Measurements from ENCODE around the gene C15orf40. TPM values are rescaled to one million over a fixed set of nuclear protein-coding genes. Genes with fewer than 3 reads are reported as not detected.

The C15orf40 gene
- total and polyA plus RNA-seq, 9 of the 15 experiments (the other 6 are each of a cell fraction or from before 2014, with no cell fraction given) = 15.9 to 52.0 (median 27.0) TPM

GRCh38 chr15:83057002-83057401 lies 45.6 kb upstream of the C15orf40 start:
- Histone ChIP-seq H3K79me2 (ENCODE audit: control insufficient read depth, insufficient read depth, low read length) (peaks cover 61% of the 10 kb centered on the region), H3K27ac (ENCODE audit: extremely low read depth, low read depth, low read length) (no peak overlapping the region), H3K4me2 (ENCODE audit: insufficient read depth, low read length) (no peak overlapping the region), H3K4me1 (replicated peaks in 1 of 2; ENCODE audit: control insufficient read depth in 2 of 2, insufficient read depth in 2 of 2, low read length in 2 of 2) (peaks cover 0 to 6% of the 10 kb centered on the region in 2 experiments; a peak in 2 of 5 replicates), H3K9me1 (ENCODE audit: control insufficient read depth, insufficient read depth, low read length) (no peaks in the 10 kb centered on the region), H4K20me1 (replicated peaks; ENCODE audit: control insufficient read depth, insufficient read depth, low read length) (peaks cover 8% of the 10 kb centered on the region), H2AFZ (ENCODE audit: low read depth, low read length) (no peak overlapping the region), H3K4me3 (no peak overlapping the region), H3K9ac (ENCODE audit: insufficient read depth in 1 of 2, low read depth in 2 of 2, low read length in 2 of 2) (no peak overlapping the region), H3K36me3 (ENCODE audit: control insufficient read depth, insufficient read depth, low read length) (peaks cover 80% of the 10 kb centered on the region), H3K9me3 (replicated peaks; ENCODE audit: control insufficient read depth, insufficient read depth, low read depth, low read length) (no peaks in the 10 kb centered on the region), H3K27me3 (ENCODE audit: control insufficient read depth in 2 of 2, insufficient read depth in 2 of 2, low read length in 2 of 2) (no peaks in the 10 kb centered on the region)
- ATAC-seq = no peak
- ChIA-PET POLR2A (interaction anchor here (1.0 to 2.4 kb wide), 5 partner anchors 10 to 517 kb away, joined by 3 to 15 read pairs (median 3); partner anchors contain the start of genes BTBD1 and RPS17), CTCF (ENCODE audit: low intra/inter-chr PET ratio) (no interaction called here)
- no peak for DNase-seq (ENCODE audit: extremely low read depth in 1 of 4, low spot score in 3 of 4)
- WGBS (ENCODE audit: insufficient coverage, low coverage, missing lambda C conversion rate) = 100% methylated on average over 1 of the region's 1 CpG
- intact Hi-C loops (cut with micrococcal nuclease) (no loop called here), in situ Hi-C loops (cut with MboI) (no loop called here)
- BruUV-seq (replicated peaks) = no TSS peak
- TF ChIP-seq BDP1 (IDR thresholded peaks at IDR 0.05; ENCODE audit: insufficient read depth, insufficient read length) = no peak
- TF ChIP-seq, protein P1, sequence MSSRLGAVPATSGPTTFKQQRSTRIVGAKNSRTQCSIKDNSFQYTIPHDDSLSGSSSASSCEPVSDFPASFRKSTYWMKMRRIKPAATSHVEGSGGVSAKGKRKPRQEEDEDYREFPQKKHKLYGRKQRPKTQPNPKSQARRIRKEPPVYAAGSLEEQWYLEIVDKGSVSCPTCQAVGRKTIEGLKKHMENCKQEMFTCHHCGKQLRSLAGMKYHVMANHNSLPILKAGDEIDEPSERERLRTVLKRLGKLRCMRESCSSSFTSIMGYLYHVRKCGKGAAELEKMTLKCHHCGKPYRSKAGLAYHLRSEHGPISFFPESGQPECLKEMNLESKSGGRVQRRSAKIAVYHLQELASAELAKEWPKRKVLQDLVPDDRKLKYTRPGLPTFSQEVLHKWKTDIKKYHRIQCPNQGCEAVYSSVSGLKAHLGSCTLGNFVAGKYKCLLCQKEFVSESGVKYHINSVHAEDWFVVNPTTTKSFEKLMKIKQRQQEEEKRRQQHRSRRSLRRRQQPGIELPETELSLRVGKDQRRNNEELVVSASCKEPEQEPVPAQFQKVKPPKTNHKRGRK (tag; IDR thresholded peaks at IDR 0.05) = no peak
- TF ChIP-seq NR4A1 (CRISPR knock-in tag; IDR thresholded peaks at IDR 0.05) = no peak
- TF ChIP-seq NR4A1 (tag; IDR thresholded peaks at IDR 0.05) = no peak
- peak; percentile 26; the same call in 1 of the 2 replicates for TF ChIP-seq SUPT5H (IDR thresholded peaks at IDR 0.05)
- TF ChIP-seq MYNN (IDR thresholded peaks at IDR 0.05) = no peak
- no peak for TF ChIP-seq MYNN (CRISPR knock-in tag; IDR thresholded peaks at IDR 0.05)
- no peak for FAIRE-seq

Measured in K562 (cell line).